ENCODE results near the gene VMAC.
"Not testable (repeated sequence)": the region's sequence is repeated elsewhere in the genome, so short reads cannot be mapped to it uniquely, and the experiment has no call there.

Gene VMAC

GRCh38 chr19:5904352-5905113 lies at the start of gene VMAC:
VMAC (plus strand) TSS chr19:5904872; CDS start chr19:5904891, 19 bp downstream.
- DNase-seq, result peak; percentile 100

GRCh38 chr19:5855151-5855550 lies 49.5 kb upstream of the VMAC start:
- DNase-seq, result not testable (repeated sequence)

- no peak for DNase-seq
Measured at GRCh38 chr19:5857203-5858081, 47.2 kb upstream of the VMAC start.

- no peak for DNase-seq
Measured at GRCh38 chr19:5863030-5863665, 41.5 kb upstream of the VMAC start.

GRCh38 chr19:5864013-5864720 lies 40.5 kb upstream of the VMAC start:
- DNase-seq, result no peak

- no peak for DNase-seq
Measured at GRCh38 chr19:5864725-5865486, 39.8 kb upstream of the VMAC start.

- no peak for DNase-seq
Measured at GRCh38 chr19:5865772-5866171, 38.9 kb upstream of the VMAC start.

GRCh38 chr19:5867201-5868136 lies 37.2 kb upstream of the VMAC start:
- no peak for DNase-seq

GRCh38 chr19:5870986-5871394 lies 33.7 kb upstream of the VMAC start:
- DNase-seq, result no peak

GRCh38 chr19:5873617-5874199 lies 31.0 kb upstream of the VMAC start:
- no peak for DNase-seq

- DNase-seq, result not testable (repeated sequence)
Measured at GRCh38 chr19:5874496-5874895, 30.2 kb upstream of the VMAC start.

GRCh38 chr19:5877427-5877826 lies 27.2 kb upstream of the VMAC start:
- no peak for DNase-seq

GRCh38 chr19:5877882-5878281 lies 26.8 kb upstream of the VMAC start:
- DNase-seq, result no peak

GRCh38 chr19:5880196-5880595 lies 24.5 kb upstream of the VMAC start:
- DNase-seq, result no peak

GRCh38 chr19:5880604-5881078 lies 24.0 kb upstream of the VMAC start:
- no peak for DNase-seq

- DNase-seq, result no peak
Measured at GRCh38 chr19:5881543-5882299, 23.0 kb upstream of the VMAC start.

- DNase-seq, result no peak
Measured at GRCh38 chr19:5882421-5882968, 22.2 kb upstream of the VMAC start.

GRCh38 chr19:5883157-5883873 lies 21.4 kb upstream of the VMAC start:
- not testable (repeated sequence) for DNase-seq

All from CD4-positive, alpha-beta T cell treated with Interferon gamma for 1 hour (primary cell).